Measurements from ENCODE around the gene FUT3.

- TF ChIP-seq POLR2A (IDR thresholded peaks at IDR 0.05) (no peak), CTCF (IDR thresholded peaks at IDR 0.05) (no peak)
These were observed 48.7 kb upstream of the FUT3 start for GRCh38 chr19:5899728-5900526.

All from right lobe of liver (tissue), 4 donors.